ENCODE results near the gene EPHA4. TPM values are rescaled to one million over a fixed set of nuclear protein-coding genes. Genes with fewer than 3 reads are reported as not detected.

EPHA4 gene
- total and polyA plus RNA-seq, 2 of the 4 experiments (the other 2 are of a cell fraction): 36.9 to 132 TPM

- Histone ChIP-seq H3K23ac (ENCODE audit: low read depth, low read length) (no peak overlapping the region), H3K4me3 (ENCODE audit: insufficient read depth, low read depth, low read length) (no peak overlapping the region), H2AFZ (replicated peaks; ENCODE audit: low read length, poor library complexity) (no peak overlapping the region), H3K36me3 (ENCODE audit: control insufficient read depth, insufficient read depth, low read length) (no peaks in the 10 kb centered on the region), H3K18ac (ENCODE audit: low read depth, low read length) (no peak overlapping the region), H2BK15ac (ENCODE audit: low read depth, low read length) (no peak overlapping the region), H2BK20ac (ENCODE audit: low read depth, low read length) (no peak overlapping the region), H3K27me3 (ENCODE audit: control insufficient read depth, insufficient read depth, low read length) (no peaks in the 10 kb centered on the region), H3K4ac (ENCODE audit: low read depth, low read length) (no peak overlapping the region), H3K79me1 (ENCODE audit: low read depth in 1 of 2, low read length in 2 of 2) (no peaks in the 10 kb centered on the region), H4K8ac (ENCODE audit: low read depth in 2 of 2, low read length in 2 of 2) (no peak overlapping the region), H4K20me1 (ENCODE audit: insufficient read depth, low read length) (no peaks in the 10 kb centered on the region), H3K4me1 (ENCODE audit: control insufficient read depth, insufficient read depth, low read length) (no peaks in the 10 kb centered on the region), H3K27ac (ENCODE audit: insufficient read depth, low read length) (no peak overlapping the region), H3K9ac (ENCODE audit: low read depth, low read length) (no peak overlapping the region), H4K5ac (ENCODE audit: low read depth, low read length) (no peak overlapping the region), H3K56ac (ENCODE audit: extremely low read depth, insufficient read depth, low read length) (no peak overlapping the region), H2AK9ac (replicated peaks; ENCODE audit: low read depth, low read length, poor library complexity) (no peak overlapping the region), H2BK120ac (ENCODE audit: low read depth, low read length) (no peak overlapping the region), H4K91ac (ENCODE audit: insufficient read depth, low read depth, low read length) (no peak overlapping the region), H3K14ac (replicated peaks; ENCODE audit: low read depth, low read length) (no peak overlapping the region), H3K9me3 (ENCODE audit: control insufficient read depth, insufficient read depth, low read length) (no peaks in the 10 kb centered on the region), H2BK5ac (ENCODE audit: low read depth, low read length, poor library complexity, severe bottlenecking) (no peak overlapping the region), H3K9me1 (ENCODE audit: insufficient read depth, low read length) (no peaks in the 10 kb centered on the region), H3K4me2 (ENCODE audit: low read depth, low read length) (no peak overlapping the region), H2AK5ac (ENCODE audit: low read depth, low read length) (no peak overlapping the region)
- CTCF ChIA-PET: interaction anchor here (0.7 to 1.1 kb wide), 3 partner anchors 10 to 402 kb away, joined by 3 read pairs; no protein-coding TSS in a partner anchor
- ATAC-seq (ENCODE audit: low read depth) (no peak), DNase-seq (no peak)
- WGBS, 2 experiments (ENCODE audit: extremely low coverage in 2 of 2, insufficient read length in 1 of 2): 67% methylated on average over 1 of the region's 2 CpGs; no CpG with 5 or more reads in 1 of the 2 experiments
- no peak for TF ChIP-seq SMC3 (IDR thresholded peaks at IDR 0.05; ENCODE audit: low read depth, low read length)
- no peak for TF ChIP-seq MXI1 (IDR thresholded peaks at IDR 0.05; ENCODE audit: borderline replicate concordance, low read depth, low read length)
- TF ChIP-seq RAD21 (IDR thresholded peaks at IDR 0.05; ENCODE audit: low read length): no peak
- no peak for TF ChIP-seq MAZ (IDR thresholded peaks at IDR 0.05; ENCODE audit: borderline replicate concordance, low read depth, low read length)
- TF ChIP-seq RFX5 (IDR thresholded peaks at IDR 0.05; ENCODE audit: low read depth, low read length): no peak
- no peak for TF ChIP-seq MAFK (IDR thresholded peaks at IDR 0.05; ENCODE audit: low read depth, low read length)
- TF ChIP-seq NFE2L2 (IDR thresholded peaks at IDR 0.05; ENCODE audit: low read depth, low read length): no peak
- TF ChIP-seq CHD1 (IDR thresholded peaks at IDR 0.05; ENCODE audit: low read depth, low read length): no peak
- TF ChIP-seq FOS (IDR thresholded peaks at IDR 0.05; ENCODE audit: low read depth, low read length): no peak
- no peak for TF ChIP-seq CTCF (conservative IDR thresholded peaks at IDR 0.05; ENCODE audit: low read depth, low read length)
- no peak for TF ChIP-seq USF2 (IDR thresholded peaks at IDR 0.05; ENCODE audit: low read depth, low read length)
- TF ChIP-seq RCOR1 (IDR thresholded peaks at IDR 0.05; ENCODE audit: insufficient replicate concordance, low read length): no peak
- no peak for TF ChIP-seq CEBPB (IDR thresholded peaks at IDR 0.05; ENCODE audit: low read depth, low read length)
- TF ChIP-seq BHLHE40 (IDR thresholded peaks at IDR 0.05; ENCODE audit: low read depth, low read length): no peak
- no peak for TF ChIP-seq POLR2A (IDR thresholded peaks at IDR 0.05; ENCODE audit: low read depth, low read length)
- no peak for TF ChIP-seq ELK1 (IDR thresholded peaks at IDR 0.05; ENCODE audit: borderline replicate concordance, low read depth, low read length)
- POLR2A ChIA-PET (ENCODE audit: unreplicated experiment): no interaction called here
- in situ Hi-C loops (cut with MboI; ENCODE audit: low sequenced_read_pairs): no loop called here
- BruUV-seq (replicated peaks): no TSS peak
- intact Hi-C loops (cut with micrococcal nuclease): no loop called here
- dilution Hi-C loops (cut with HindIII; ENCODE audit: low sequenced_read_pairs, unreplicated experiment): no loop called here
Observed at GRCh38 chr2:221618007-221618406, 45.9 kb upstream of the EPHA4 start.
